Measurements from ENCODE around the gene FRMD6.
A peak's percentile ranks its signal among the peaks of the same experiment; 100 is the strongest.
"Not testable (repeated sequence)": the region's sequence is repeated elsewhere in the genome, so short reads cannot be mapped to it uniquely, and the experiment has no call there.

Gene FRMD6

GRCh38 chr14:51759950-51760349 is 108.2 kb downstream of the FRMD6 start:
- no peak for TF ChIP-seq CTCF (IDR thresholded peaks at IDR 0.05; ENCODE audit: low read depth, low read length)
- no peak for DNase-seq (ENCODE audit: low read depth, low spot score)
- no peak overlapping the region for H3K4me3 ChIP-seq (ENCODE audit: low read depth, low read length)
- in situ Hi-C loops (cut with HindIII; ENCODE audit: low sequenced_read_pairs) = no loop called here

GRCh38 chr14:51765726-51766125 is 114.0 kb downstream of the FRMD6 start:
- in situ Hi-C loops (cut with HindIII; ENCODE audit: low sequenced_read_pairs); DNase-seq (ENCODE audit: low read depth, low spot score); H3K4me3 ChIP-seq (ENCODE audit: low read depth, low read length): not testable (repeated sequence)

GRCh38 chr14:51766586-51766985 is 114.9 kb downstream of the FRMD6 start:
- H3K4me3 ChIP-seq (ENCODE audit: low read depth, low read length); in situ Hi-C loops (cut with HindIII; ENCODE audit: low sequenced_read_pairs); DNase-seq (ENCODE audit: low read depth, low spot score): not testable (repeated sequence)

- H3K4me3 ChIP-seq (ENCODE audit: low read depth, low read length); DNase-seq (ENCODE audit: low read depth, low spot score); in situ Hi-C loops (cut with HindIII; ENCODE audit: low sequenced_read_pairs): not testable (repeated sequence)
Measured at GRCh38 chr14:51769261-51769660, 117.6 kb downstream of the FRMD6 start.

GRCh38 chr14:51774209-51774608 is 122.5 kb downstream of the FRMD6 start:
- TF ChIP-seq CTCF (IDR thresholded peaks at IDR 0.05; ENCODE audit: low read depth, low read length) = no peak
- no peak for DNase-seq (ENCODE audit: low read depth, low spot score)
- no peak overlapping the region for H3K4me3 ChIP-seq (ENCODE audit: low read depth, low read length)
- in situ Hi-C loops (cut with HindIII; ENCODE audit: low sequenced_read_pairs) = no loop called here

GRCh38 chr14:51776102-51776894 is 124.6 kb downstream of the FRMD6 start:
- peak; percentile 69 for DNase-seq (ENCODE audit: low read depth, low spot score)

GRCh38 chr14:51780006-51780692 is 128.4 kb downstream of the FRMD6 start:
- no peak overlapping the region for H3K4me3 ChIP-seq (ENCODE audit: low read depth, low read length)
- TF ChIP-seq CTCF (IDR thresholded peaks at IDR 0.05; ENCODE audit: low read depth, low read length) = peak; percentile 73
- in situ Hi-C loops (cut with HindIII; ENCODE audit: low sequenced_read_pairs) = no loop called here
- peak; percentile 74 for DNase-seq (ENCODE audit: low read depth, low spot score)

More at GRCh38 chr14:51776102-51776894, 124.6 kb downstream of the FRMD6 start:
- in situ Hi-C loops (cut with HindIII; ENCODE audit: low sequenced_read_pairs) = no loop called here
- H3K4me3 ChIP-seq (ENCODE audit: low read depth, low read length) = no peak overlapping the region
- TF ChIP-seq CTCF (IDR thresholded peaks at IDR 0.05; ENCODE audit: low read depth, low read length) = peak; percentile 72
